ENCODE measurements around the gene CCIN.

GRCh38 chr9:36134761-36135505, 34.3 kb upstream of the CCIN start:
- TF ChIP-seq ZFP91 (CRISPR knock-in tag; IDR thresholded peaks at IDR 0.05; ENCODE audit: borderline replicate concordance) (no peak), HDAC2 (CRISPR knock-in tag; IDR thresholded peaks at IDR 0.05) (no peak), POLR2A (IDR thresholded peaks at IDR 0.05; ENCODE audit: insufficient read depth in 1 of 2, low read depth in 2 of 2, low read length in 2 of 2) (no peak), TEAD2 (CRISPR knock-in tag; IDR thresholded peaks at IDR 0.05) (no peak)

All from HepG2 (cell line).